ENCODE data around the gene GPR34.
"Not testable (repeated sequence)": the region's sequence is repeated elsewhere in the genome, so short reads cannot be mapped to it uniquely, and the experiment has no call there.

Gene GPR34

GRCh38 chrX:41711021-41711667 lies 22.4 kb downstream of the GPR34 start:
- no peak for TF ChIP-seq ZNF274 (IDR thresholded peaks at IDR 0.05; ENCODE audit: low read depth, low read length)
- H3K4me3 ChIP-seq (ENCODE audit: low read length) = no peak overlapping the region

- no peak for TF ChIP-seq ZNF274 (IDR thresholded peaks at IDR 0.05; ENCODE audit: low read depth, low read length)
- no peak overlapping the region for H3K4me3 ChIP-seq (ENCODE audit: low read length)
Measured at GRCh38 chrX:41716222-41716621, 27.4 kb downstream of the GPR34 start.

GRCh38 chrX:41716767-41717473 lies 28.1 kb downstream of the GPR34 start:
- no peak overlapping the region for H3K4me3 ChIP-seq (ENCODE audit: low read length)
- no peak for TF ChIP-seq ZNF274 (IDR thresholded peaks at IDR 0.05; ENCODE audit: low read depth, low read length)

- TF ChIP-seq ZNF274 (IDR thresholded peaks at IDR 0.05; ENCODE audit: low read depth, low read length) = no peak
Measured at GRCh38 chrX:41718481-41719235, 29.9 kb downstream of the GPR34 start.

GRCh38 chrX:41719610-41720009 lies 30.8 kb downstream of the GPR34 start:
- not testable (repeated sequence) for H3K4me3 ChIP-seq (ENCODE audit: low read length)

More at GRCh38 chrX:41718481-41719235, 29.9 kb downstream of the GPR34 start:
- no peak overlapping the region for H3K4me3 ChIP-seq (ENCODE audit: low read length)

GRCh38 chrX:41720125-41720779 lies 31.5 kb downstream of the GPR34 start:
- no peak for TF ChIP-seq ZNF274 (IDR thresholded peaks at IDR 0.05; ENCODE audit: low read depth, low read length)
- no peak overlapping the region; the same call in 1 of the 2 replicates for H3K4me3 ChIP-seq (ENCODE audit: low read length)

- H3K4me3 ChIP-seq (ENCODE audit: low read length) = no peak overlapping the region
- no peak for TF ChIP-seq ZNF274 (IDR thresholded peaks at IDR 0.05; ENCODE audit: low read depth, low read length)
Measured at GRCh38 chrX:41721590-41721989, 32.8 kb downstream of the GPR34 start.

- TF ChIP-seq ZNF274 (IDR thresholded peaks at IDR 0.05; ENCODE audit: low read depth, low read length) = no peak
- no peak overlapping the region for H3K4me3 ChIP-seq (ENCODE audit: low read length)
Measured at GRCh38 chrX:41722214-41722613, 33.4 kb downstream of the GPR34 start.

- no peak for TF ChIP-seq ZNF274 (IDR thresholded peaks at IDR 0.05; ENCODE audit: low read depth, low read length)
Measured at GRCh38 chrX:41722816-41723618, 34.2 kb downstream of the GPR34 start.

GRCh38 chrX:41723826-41724225 lies 35.1 kb downstream of the GPR34 start, which contains the start of gene GPR82:
Gene GPR82, plus strand, starts transcription at chrX:41724181. Its CDS starts 2,846 bp downstream, at chrX:41727027.
- no peak within 1 kb of the TSS for H3K4me3 ChIP-seq (ENCODE audit: low read length)
- TF ChIP-seq ZNF274 (IDR thresholded peaks at IDR 0.05; ENCODE audit: low read depth, low read length) = no peak

More at GRCh38 chrX:41722816-41723618, 34.2 kb downstream of the GPR34 start:
- H3K4me3 ChIP-seq (ENCODE audit: low read length) = no peak overlapping the region

GRCh38 chrX:41728125-41728524 lies 39.4 kb downstream of the GPR34 start:
- H3K4me3 ChIP-seq (ENCODE audit: low read length) = no peak overlapping the region
- TF ChIP-seq ZNF274 (IDR thresholded peaks at IDR 0.05; ENCODE audit: low read depth, low read length) = no peak

GRCh38 chrX:41730081-41730480 lies 41.3 kb downstream of the GPR34 start:
- no peak for TF ChIP-seq ZNF274 (IDR thresholded peaks at IDR 0.05; ENCODE audit: low read depth, low read length)
- no peak overlapping the region for H3K4me3 ChIP-seq (ENCODE audit: low read length)

- no peak for TF ChIP-seq ZNF274 (IDR thresholded peaks at IDR 0.05; ENCODE audit: low read depth, low read length)
- no peak overlapping the region for H3K4me3 ChIP-seq (ENCODE audit: low read length)
Measured at GRCh38 chrX:41732260-41732659, 43.5 kb downstream of the GPR34 start.
